ENCODE data around the gene NPTXR. TPM values are rescaled to one million over a fixed set of nuclear protein-coding genes. Genes with fewer than 3 reads are reported as not detected.

Gene NPTXR
- total and polyA plus RNA-seq, 10 of the 15 experiments (the other 5 are each of a cell fraction or from before 2014, with no cell fraction given), result 0.02 to 0.38 (median 0.07) TPM; not detected in 2

GRCh38 chr22:38793721-38794466 is 49.9 kb downstream of the NPTXR start, which contains the start of gene DNAL4 (continued):
- TF ChIP-seq CUX1 (IDR thresholded peaks at IDR 0.05; ENCODE audit: insufficient replicate concordance, low read depth, low read length) (no peak), PRDM15 (CRISPR knock-in tag; IDR thresholded peaks at IDR 0.05) (no peak), STAT3 (IDR thresholded peaks at IDR 0.05; ENCODE audit: low read depth, low read length) (no peak), CHD2 (IDR thresholded peaks at IDR 0.05; ENCODE audit: borderline replicate concordance, low read depth, low read length) (peak; percentile 58; the same call in 1 of the 2 replicates)

Measured in GM12878 (cell line).